Neural crest cell (in vitro differentiated cells): Measurements from ENCODE around the gene CD82. TPM values are rescaled to one million over a fixed set of nuclear protein-coding genes. Genes with fewer than 3 reads are reported as not detected.
"Not testable (repeated sequence)": the region's sequence is repeated elsewhere in the genome, so short reads cannot be mapped to it uniquely, and the experiment has no call there.

Experiments used
- DNase-seq: peaks from one replicate; pipeline ENCODE4 v3.0.0; 2021; ENCODE audit warnings: low read depth, mixed read lengths, low spot score
- H3K27ac Mint-ChIP-seq: one replicate; pipeline ENCODE4 v1.8.0; 2021; ENCODE audit warnings: mild to moderate bottlenecking, mixed read lengths; ENCODE audit not compliant: unreplicated experiment
- H3K27me3 Mint-ChIP-seq: 2 replicates; pipeline ENCODE4 v1.8.0; 2021; ENCODE audit warnings: low read depth, mild to moderate bottlenecking, mixed read lengths
- H3K36me3 Mint-ChIP-seq: 2 replicates; pipeline ENCODE4 v1.8.0; 2021; ENCODE audit warnings: low read depth, mild to moderate bottlenecking, mixed read lengths
- H3K4me1 Mint-ChIP-seq: 2 replicates; pipeline ENCODE4 v1.8.0; 2021; ENCODE audit warnings: mixed read lengths
- H3K4me3 Mint-ChIP-seq: one replicate; pipeline ENCODE4 v1.8.0; 2021; ENCODE audit warnings: mild to moderate bottlenecking, mixed read lengths
- H3K9me3 Mint-ChIP-seq: 2 replicates; pipeline ENCODE4 v1.8.0; 2021; ENCODE audit warnings: mixed read lengths
- CTCF ChIP-seq: fragments of 200-600 bp; sonication (generic); conservative IDR thresholded peaks from 2 replicates; pipeline ENCODE4 v1.5.0; 2021; ENCODE audit warnings: antibody characterized with exemption, mild to moderate bottlenecking
- total RNA-seq: library from RNA; stranded (reverse); gene quantifications from 2 replicates; pipeline ENCODE4 v1.2.1, GENCODE V29; 2021

CD82 gene
- total RNA-seq, 1 donor from 2014 or later: 14.1 TPM

GRCh38 chr11:44645827-44646226, 80.4 kb downstream of the CD82 start:
- no peak for DNase-seq

GRCh38 chr11:44647255-44647955, 81.9 kb downstream of the CD82 start:
- H3K9me3 Mint-ChIP-seq: peaks cover 22% of the 10 kb centered on the region
- peaks cover 12% of the 10 kb centered on the region for H3K4me1 Mint-ChIP-seq

More at GRCh38 chr11:44645827-44646226, 80.4 kb downstream of the CD82 start:
- Mint-ChIP-seq H3K27me3 (peaks cover 2% of the 10 kb centered on the region), H3K4me1 (no peaks in the 10 kb centered on the region), H3K9me3 (peaks cover 25% of the 10 kb centered on the region), H3K36me3 (peaks cover 10% of the 10 kb centered on the region), H3K4me3 (no peak overlapping the region), H3K27ac (no peak overlapping the region)
- TF ChIP-seq CTCF: no peak

GRCh38 chr11:44648109-44648508, 82.6 kb downstream of the CD82 start:
- H3K9me3 Mint-ChIP-seq: peaks cover 16% of the 10 kb centered on the region
- no peak overlapping the region for H3K27ac Mint-ChIP-seq
- peaks cover 12% of the 10 kb centered on the region for H3K4me1 Mint-ChIP-seq
- H3K36me3 Mint-ChIP-seq: peaks cover 5% of the 10 kb centered on the region
- peaks cover 2% of the 10 kb centered on the region for H3K27me3 Mint-ChIP-seq
- no peak overlapping the region for H3K4me3 Mint-ChIP-seq
- no peak for TF ChIP-seq CTCF
- DNase-seq: no peak

More at GRCh38 chr11:44647255-44647955, 81.9 kb downstream of the CD82 start:
- H3K27ac Mint-ChIP-seq, H3K36me3 Mint-ChIP-seq, DNase-seq, H3K27me3 Mint-ChIP-seq, H3K4me3 Mint-ChIP-seq: not testable (repeated sequence)

GRCh38 chr11:44651535-44652155, 86.2 kb downstream of the CD82 start:
- Mint-ChIP-seq H3K27ac (no peak overlapping the region), H3K36me3 (peaks cover 5% of the 10 kb centered on the region)
- no peak for TF ChIP-seq CTCF

GRCh38 chr11:44652901-44653644, 87.6 kb downstream of the CD82 start:
- Mint-ChIP-seq H3K4me1 (peaks cover 17% of the 10 kb centered on the region), H3K27me3 (peaks cover 2% of the 10 kb centered on the region), H3K9me3 (no peaks in the 10 kb centered on the region), H3K36me3 (no peaks in the 10 kb centered on the region), H3K4me3 (no peak overlapping the region), H3K27ac (no peak overlapping the region)
- TF ChIP-seq CTCF: no peak
- no peak for DNase-seq

More at GRCh38 chr11:44651535-44652155, 86.2 kb downstream of the CD82 start:
- DNase-seq: no peak
- peaks cover 2% of the 10 kb centered on the region for H3K27me3 Mint-ChIP-seq
- H3K4me1 Mint-ChIP-seq: peaks cover 17% of the 10 kb centered on the region
- H3K4me3 Mint-ChIP-seq: no peak overlapping the region
- peaks cover 8% of the 10 kb centered on the region for H3K9me3 Mint-ChIP-seq
